Smooth muscle cell of the umbilical artery (primary cell): ENCODE data around the gene MRPS34. TPM values are rescaled to one million over a fixed set of nuclear protein-coding genes. Genes with fewer than 3 reads are reported as not detected.

Experiments used
- total RNA-seq: library from RNA; depleted of rRNA; stranded (reverse); fragments of >200 nt; gene quantifications from 2 replicates; pipeline ENCODE4 v1.2.3, GENCODE V29; 2014

The MRPS34 gene
- 57.5 and 73.0 TPM in 2 replicates for total RNA-seq

DNA sequence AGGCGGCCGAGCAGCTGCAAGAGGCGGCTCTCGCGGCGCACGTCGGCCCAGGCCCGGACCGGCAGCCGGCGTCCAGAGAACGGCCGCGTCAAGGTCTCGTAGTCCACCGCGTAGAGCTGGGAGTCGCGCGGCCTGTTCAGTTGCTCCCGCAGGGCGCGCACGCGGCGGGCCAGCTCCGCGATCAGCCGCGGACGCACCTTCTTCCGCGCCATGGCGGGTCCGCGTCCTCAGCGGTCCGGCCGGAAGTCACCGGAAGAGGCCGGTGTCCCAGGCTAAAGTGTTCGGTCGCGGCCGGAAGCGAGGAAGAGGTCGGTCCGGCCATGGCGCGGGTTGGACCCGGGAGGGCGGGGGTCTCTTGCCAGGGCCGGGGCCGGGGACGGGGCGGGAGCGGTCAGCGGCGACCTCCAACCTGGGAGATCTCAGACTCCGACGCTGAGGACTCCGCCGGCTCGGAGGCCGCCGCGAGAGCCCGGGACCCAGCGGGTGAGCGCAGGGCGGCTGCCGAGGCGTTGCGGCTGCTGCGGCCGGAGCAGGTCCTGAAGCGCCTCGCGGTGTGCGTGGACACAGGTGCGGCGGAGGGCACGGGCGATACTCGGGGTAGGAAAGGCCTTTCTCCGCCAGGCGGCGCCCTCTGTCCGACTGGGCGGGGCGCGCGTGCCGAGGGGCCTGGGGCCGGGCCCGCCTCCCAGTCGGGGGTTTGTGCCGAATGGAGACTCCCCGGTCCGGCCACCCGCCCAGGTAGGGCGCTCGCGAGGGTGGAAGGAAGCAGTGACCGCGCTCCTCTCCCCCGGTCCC lies at the start of gene MRPS34:
Gene MRPS34, minus strand, starts transcription at position 227 of the 795 bp plus-strand sequence. Its CDS starts 15 bp downstream, at position 212.

DNA sequence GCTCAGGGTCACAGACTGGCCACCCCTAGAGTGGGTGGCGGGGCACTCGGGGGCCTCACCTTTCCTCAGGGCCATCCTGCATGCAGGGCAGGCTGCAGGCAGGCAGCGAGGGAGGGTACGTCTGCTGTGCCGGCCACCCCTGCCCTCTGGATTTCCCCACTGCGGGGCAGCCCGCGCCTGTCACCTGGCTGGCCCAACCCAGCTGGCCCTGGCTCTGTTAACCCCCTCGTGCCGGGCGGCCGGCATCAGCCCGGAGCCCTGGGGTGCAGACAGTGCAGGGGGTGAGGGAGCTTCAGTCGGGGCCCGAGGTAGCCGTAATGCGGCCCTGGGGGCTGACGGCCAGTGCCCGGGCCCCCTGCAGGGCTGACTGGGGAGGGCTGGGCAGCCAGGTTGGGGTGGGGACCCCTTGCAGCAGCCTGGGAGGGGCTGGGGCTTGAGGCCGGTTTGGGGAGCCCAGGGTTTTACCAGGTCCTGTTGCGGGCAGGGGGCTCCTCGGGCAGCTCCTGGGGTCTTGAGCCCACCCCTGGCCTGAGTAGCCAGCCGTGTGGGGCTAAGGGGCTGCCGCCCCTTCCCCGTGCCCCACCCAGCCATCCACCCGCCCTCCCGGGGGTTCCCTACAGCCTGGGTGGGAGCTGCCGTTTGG lies 20.8 kb upstream of the MRPS34 start, which contains the start of gene IGFALS:
Gene IGFALS, minus strand, starts transcription at position 128 of the 643 bp plus-strand sequence. Its CDS starts 53 bp downstream, at position 75.

DNA sequence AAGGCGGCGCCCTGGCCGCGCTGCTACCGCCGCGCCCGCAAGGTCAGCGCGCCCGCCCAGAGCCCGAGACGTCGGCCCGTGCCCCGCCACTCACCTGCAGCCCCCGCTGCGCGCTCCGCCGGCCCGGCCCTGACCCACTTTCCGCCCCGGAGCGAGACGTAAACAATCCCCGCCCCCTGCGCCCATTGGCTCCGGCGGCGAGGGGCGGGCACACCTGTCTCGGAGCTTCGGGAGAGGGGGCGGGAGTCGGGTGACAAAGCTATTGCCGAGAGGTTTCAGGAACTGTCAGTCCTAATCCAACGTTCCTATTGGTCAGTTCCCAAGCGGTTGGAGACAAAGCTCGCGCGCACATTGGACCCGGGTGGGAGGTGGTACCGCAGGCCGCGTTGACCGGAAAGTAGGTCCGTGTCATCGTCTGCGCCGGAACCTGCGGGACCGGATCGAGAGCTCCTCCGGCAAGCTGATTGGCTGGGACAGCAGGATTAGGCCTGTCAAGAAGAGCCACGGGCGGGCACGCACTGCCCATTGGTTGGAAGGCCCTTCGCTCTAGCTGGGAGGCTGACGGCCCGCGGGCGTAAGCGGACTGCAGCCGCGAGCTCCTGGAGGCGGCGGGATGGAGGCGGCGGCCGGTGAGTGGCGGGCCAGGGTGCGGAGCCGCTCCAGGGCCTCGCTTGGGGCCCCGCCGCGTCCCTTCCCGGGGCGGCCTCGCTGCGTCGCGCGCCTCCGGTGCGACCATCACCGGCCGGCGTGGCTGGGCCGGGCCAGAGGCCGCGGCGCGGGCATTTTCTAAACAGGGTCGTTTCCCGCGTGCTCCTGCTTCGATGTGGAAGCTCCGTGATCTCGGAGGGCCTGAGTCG lies 9.7 kb upstream of the MRPS34 start, which contains the start of the genes NUBP2 and SPSB3:
Gene NUBP2, plus strand, starts transcription at position 553 of the 857 bp plus-strand sequence. Its CDS starts 61 bp downstream, at position 614.
Gene SPSB3, minus strand, starts transcription at position 164 of the 857 bp plus-strand sequence. CDS start 1,088 bp downstream, outside the sequence.

DNA sequence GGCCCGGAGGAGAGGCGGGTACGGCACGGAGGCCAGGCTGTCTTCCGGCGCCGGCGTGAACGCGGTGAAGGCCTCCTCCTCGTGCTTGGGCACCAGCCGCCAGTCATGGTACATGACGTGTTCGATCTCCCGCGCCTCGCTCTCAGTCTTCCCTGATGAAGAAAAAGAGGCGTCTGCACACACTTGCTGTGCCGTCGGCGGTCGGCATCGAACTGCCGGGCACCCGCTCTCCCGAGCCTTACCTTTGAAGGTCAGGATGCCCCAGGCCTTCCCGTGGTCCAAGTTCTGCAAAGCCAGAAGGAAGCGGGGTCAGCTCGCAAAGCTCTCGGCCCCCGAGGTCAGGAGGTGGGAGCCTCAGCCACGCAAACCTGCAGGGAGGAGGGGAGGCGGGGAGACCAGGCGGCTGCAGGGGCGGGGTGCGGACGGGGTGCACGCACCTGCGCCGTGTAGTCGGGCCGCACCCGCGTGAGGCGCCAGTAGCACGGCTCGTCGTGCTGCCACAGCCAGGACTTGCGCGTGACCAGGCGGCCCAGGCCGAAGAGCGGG lies 499 bp downstream of the MRPS34 start, which contains the start of gene EME2:
Gene EME2, plus strand, starts transcription at position 449 of the 546 bp plus-strand sequence. CDS start 418 bp downstream, outside the sequence.

DNA sequence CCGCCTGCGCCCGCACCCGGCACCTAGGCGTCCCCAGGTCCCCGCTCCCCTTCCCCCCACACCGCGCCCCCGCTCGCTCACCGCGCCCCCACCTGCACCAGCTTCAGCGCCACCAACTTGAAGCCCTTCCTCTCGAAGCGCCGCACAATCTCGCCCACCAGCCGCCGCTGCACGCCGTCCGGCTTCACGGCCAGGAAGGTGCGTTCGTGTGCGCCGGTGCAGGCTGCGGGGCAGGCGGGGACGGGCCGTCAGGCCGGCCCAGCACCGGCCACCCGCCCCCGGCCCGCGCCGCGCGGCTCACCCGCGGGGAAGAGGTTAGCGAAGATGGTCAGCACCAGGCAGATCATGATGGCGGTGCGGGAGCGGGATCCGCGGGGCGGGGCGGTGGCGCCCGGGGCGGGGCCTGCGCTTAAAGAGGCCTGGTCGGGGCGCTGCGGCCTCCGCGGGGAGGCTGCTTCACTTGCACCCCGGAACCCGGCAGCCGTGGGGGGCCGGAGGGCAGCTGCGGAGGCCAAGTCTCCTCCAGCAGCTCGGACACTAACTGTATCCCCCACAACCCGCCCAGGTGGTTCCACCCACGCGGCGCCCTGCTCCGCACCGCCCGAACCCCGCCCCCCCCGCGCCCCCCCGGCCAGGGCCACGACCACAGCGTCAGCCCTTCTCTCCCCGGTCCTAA lies 1.6 kb downstream of the MRPS34 start, which contains the start of gene NME3:
Gene NME3, minus strand, starts transcription at position 356 of the 676 bp plus-strand sequence. Its CDS starts 9 bp downstream, at position 347.

Other genes starting within 250 kb of the MRPS34 start
- gene TMEM204, start 239.5 kb downstream of the MRPS34 start, total RNA-seq: 1.4 and 4.8 TPM in 2 replicates
- gene IFT140, start 161.1 kb downstream of the MRPS34 start, total RNA-seq: 32.5 and 41.0 TPM in 2 replicates
- gene CRAMP1, start 160.8 kb downstream of the MRPS34 start, total RNA-seq: 5.0 and 11.4 TPM in 2 replicates
- 25.5 and 69.2 TPM in 2 replicates for gene JPT2, start 94.9 kb downstream of the MRPS34 start, total RNA-seq
- gene MAPK8IP3, start 66.9 kb downstream of the MRPS34 start, total RNA-seq: 29.7 and 69.6 TPM in 2 replicates
- gene NME3, start 1.6 kb downstream of the MRPS34 start, total RNA-seq: 54.8 and 102 TPM in 2 replicates
- gene EME2, start 324 bp downstream of the MRPS34 start, total RNA-seq: 17.2 and 20.9 TPM in 2 replicates
- gene SPSB3, start 9.4 kb upstream of the MRPS34 start, total RNA-seq: 24.1 and 30.9 TPM in 2 replicates
- gene NUBP2, start 9.8 kb upstream of the MRPS34 start, total RNA-seq: 52.0 and 60.9 TPM in 2 replicates
- gene IGFALS, start 20.6 kb upstream of the MRPS34 start, total RNA-seq: not detected in 2 replicates
- gene HAGH, start 53.7 kb upstream of the MRPS34 start, total RNA-seq: 54.9 and 57.3 TPM in 2 replicates
- gene FAHD1, start 54.1 kb upstream of the MRPS34 start, total RNA-seq: 57.6 and 61.4 TPM in 2 replicates
- not detected in 2 replicates for gene MEIOB, start 99.0 kb upstream of the MRPS34 start, total RNA-seq
- gene HS3ST6, start 145.3 kb upstream of the MRPS34 start, total RNA-seq: not detected in 2 replicates
- gene MSRB1, start 170.1 kb upstream of the MRPS34 start, total RNA-seq: 4.1 and 6.2 TPM in 2 replicates
- gene RPL3L, start 181.6 kb upstream of the MRPS34 start, total RNA-seq: not detected in 2 replicates
- gene NDUFB10, start 186.4 kb upstream of the MRPS34 start, total RNA-seq: 91.1 and 110 TPM in 2 replicates
- 1,386 and 1,428 TPM in 2 replicates for gene RPS2, start 191.7 kb upstream of the MRPS34 start, total RNA-seq
- gene RNF151, start 193.7 kb upstream of the MRPS34 start, total RNA-seq: not detected in 2 replicates
- 26.4 and 59.3 TPM in 2 replicates for gene TBL3, start 198.9 kb upstream of the MRPS34 start, total RNA-seq
- under 0.01 and 0.28 TPM in 2 replicates for gene NOXO1, start 208.3 kb upstream of the MRPS34 start, total RNA-seq
- 11.1 and 14.3 TPM in 2 replicates for gene GFER, start 211.1 kb upstream of the MRPS34 start, total RNA-seq
- 3.6 and 7.3 TPM in 2 replicates for gene SYNGR3, start 216.8 kb upstream of the MRPS34 start, total RNA-seq
- 13.1 and 29.6 TPM in 2 replicates for gene ZNF598, start 236.7 kb upstream of the MRPS34 start, total RNA-seq
- gene NPW, start 246.7 kb upstream of the MRPS34 start, total RNA-seq: 0.30 and 0.65 TPM in 2 replicates